HCT116 (cell line): ENCODE data around the gene SCNN1B. TPM values are rescaled to one million over a fixed set of nuclear protein-coding genes. Genes with fewer than 3 reads are reported as not detected.

Source experiments
- ATAC-seq: fragments of 200-7000 bp; cut with Tn5 transposase; 2 replicates; pipeline ENCODE4 v1.9.1; 2020; ENCODE audit warnings: mild to moderate bottlenecking, moderate library complexity
- BruUV-seq: library from RNA; stranded (reverse); fragments of 400-500 nt; replicated peaks from 2 replicates; lab custom pipeline; 2021; lab: Mats Ljungman, UMichigan
- CTCF ChIA-PET: fragments of 300-600 bp; sonication (Branson Sonifier 250); formaldehyde crosslinking; loops from one replicate; lab custom pipeline; 2021; ENCODE audit warnings: antibody characterized with exemption; lab: Charles Lee
- POLR2A ChIA-PET: fragments of 300-600, 350-600 bp; sonication (Branson Sonifier 250); formaldehyde crosslinking; loops from one replicate; lab custom pipeline; 2021; ENCODE audit warnings: antibody characterized with exemption; lab: Charles Lee
- RAD21 ChIA-PET, 2 experiments: fragments of 300-600 bp; sonication (Branson Sonifier 250); formaldehyde crosslinking; loops; one replicate each; lab custom pipeline; 2023; ENCODE audit warnings: low total read pairs in 2 of 2; ENCODE audit not compliant: uncharacterized antibody in 2 of 2, unreplicated experiment in 2 of 2, low non-redundant PET in 1 of 2; lab: Charles Lee
- DNase-seq: peaks from one replicate; pipeline ENCODE4 v3.0.0-alpha.2; 2010; ENCODE audit warnings: low read depth, low spot score
- H2AFZ ChIP-seq: fragments of 200-600 bp; shearing (Covaris generic), sonication (generic); 2 replicates; pipeline ENCODE4 v1.6.1; 2017; ENCODE audit warnings: low read depth, mixed run types, mixed read lengths, antibody characterized with exemption, low read length; ENCODE audit not compliant: poor library complexity, severe bottlenecking
- H3K27ac ChIP-seq: 2 replicates; pipeline ENCODE4 v1.5.1; 2012; ENCODE audit warnings: low read depth, low read length
- H3K27me3 ChIP-seq: fragments of 200-600 bp; sonication (generic); 2 replicates; pipeline ENCODE4 v1.6.1; 2016; ENCODE audit warnings: mixed run types, low read length, mixed read lengths; ENCODE audit not compliant: insufficient read depth
- H3K36me3 ChIP-seq, 2 experiments: fragments of 200-500 bp in 1 of 2; fragments of 200-600 bp in 1 of 2; sonication (Bioruptor generic) in 1 of 2; sonication (generic) in 1 of 2; 2 replicates each; pipeline versions ENCODE4 v1.5.1 to v1.6.1; 2014 to 2016; ENCODE audit warnings: low read length in 2 of 2, inconsistent platforms in 1 of 2, mixed read lengths in 1 of 2, mixed run types in 1 of 2; ENCODE audit not compliant: insufficient read depth in 2 of 2, control insufficient read depth in 1 of 2
- H3K4me1 ChIP-seq, 2 experiments: fragments of 200-600 bp in 1 of 2; sonication (generic) in 1 of 2; 2 replicates each; pipeline versions ENCODE4 v1.5.1 to v1.6.1; 2012 to 2017; ENCODE audit warnings: low read length in 2 of 2, inconsistent platforms in 1 of 2, mild to moderate bottlenecking in 1 of 2, mixed read lengths in 1 of 2, mixed run types in 1 of 2, moderate library complexity in 1 of 2; ENCODE audit not compliant: insufficient read depth in 2 of 2, control insufficient read depth in 1 of 2
- H3K4me2 ChIP-seq: fragments of 200-600 bp; sonication (generic); 2 replicates; pipeline ENCODE4 v1.6.1; 2017; ENCODE audit warnings: mixed run types, low read length, mixed read lengths
- H3K4me3 ChIP-seq, 2 experiments: fragments of 200-600 bp in 1 of 2; sonication (generic) in 1 of 2; replicated peaks in 1 of 2; 2 replicates each; pipeline ENCODE4 v1.5.1; 2011 to 2016; ENCODE audit warnings: low read length in 2 of 2, control low read depth in 1 of 2, low read depth in 1 of 2, mild to moderate bottlenecking in 1 of 2, mixed read lengths in 1 of 2, mixed run types in 1 of 2
- H3K79me2 ChIP-seq: fragments of 200-600 bp; sonication (generic); 2 replicates; pipeline ENCODE4 v1.6.1; 2017; ENCODE audit warnings: mild to moderate bottlenecking, mixed run types, low read length, moderate library complexity, mixed read lengths; ENCODE audit not compliant: insufficient read depth
- H3K9ac ChIP-seq: fragments of 200-600 bp; sonication (generic); 2 replicates; pipeline ENCODE4 v1.6.1; 2016; ENCODE audit warnings: low read length, mixed read lengths
- H3K9me2 ChIP-seq: fragments of 200-600 bp; sonication (generic), shearing (Covaris generic); 2 replicates; pipeline ENCODE4 v1.6.1; 2017; ENCODE audit warnings: mixed run types, mild to moderate bottlenecking, moderate library complexity; ENCODE audit not compliant: insufficient read depth
- H3K9me3 ChIP-seq, 2 experiments: fragments of 200-500 bp in 1 of 2; fragments of 200-600 bp in 1 of 2; sonication (Bioruptor generic) in 1 of 2; sonication (generic) in 1 of 2; 2 replicates each; pipeline ENCODE4 v1.6.1; 2014 to 2017; ENCODE audit warnings: low read length in 2 of 2, mixed read lengths in 2 of 2, inconsistent platforms in 1 of 2, low read depth in 1 of 2, mild to moderate bottlenecking in 1 of 2, mixed run types in 1 of 2, moderate library complexity in 1 of 2; ENCODE audit not compliant: control insufficient read depth in 1 of 2, insufficient read depth in 1 of 2
- H4K20me1 ChIP-seq: fragments of 200-600 bp; sonication (generic), shearing (Covaris generic); 2 replicates; pipeline ENCODE4 v1.6.1; 2017; ENCODE audit warnings: mixed run types, mild to moderate bottlenecking, moderate library complexity; ENCODE audit not compliant: insufficient read depth
- CEBPB ChIP-seq: IDR thresholded peaks from 2 replicates; pipeline ENCODE4 v1.6.1; 2012; ENCODE audit warnings: low read depth
- EGR1 ChIP-seq: IDR thresholded peaks from 2 replicates; pipeline ENCODE4 v1.6.1; 2012; ENCODE audit warnings: low read depth
- EZH2phosphoT487 ChIP-seq: fragments of 200-600 bp; IDR thresholded peaks from 2 replicates; pipeline ENCODE4 v1.6.1; 2018; ENCODE audit warnings: antibody characterized with exemption, borderline replicate concordance
- JUND ChIP-seq: IDR thresholded peaks from 2 replicates; pipeline ENCODE4 v1.6.1; 2012
- RAD21 ChIP-seq: IDR thresholded peaks from 2 replicates; pipeline ENCODE4 v1.6.1; 2012; ENCODE audit warnings: low read depth, mild to moderate bottlenecking
- SRF ChIP-seq: IDR thresholded peaks from 2 replicates; pipeline ENCODE4 v1.6.1; 2012; ENCODE audit warnings: low read depth
- TCF7L2 ChIP-seq: IDR thresholded peaks from 2 replicates; pipeline ENCODE4 v1.7.0; 2011; ENCODE audit warnings: borderline replicate concordance, inconsistent platforms; ENCODE audit not compliant: insufficient read depth, insufficient read length; ENCODE audit errors: extremely low read depth
- YY1 ChIP-seq: IDR thresholded peaks from 2 replicates; pipeline ENCODE4 v1.6.1; 2011; ENCODE audit warnings: low read length, low read depth, moderate library complexity, mild to moderate bottlenecking; ENCODE audit not compliant: insufficient replicate concordance; ENCODE audit errors: extremely low read depth
- intact Hi-C: fragments of 100-400 bp; cut with micrococcal nuclease; formaldehyde crosslinking; loops from 2 replicates; pipeline ENCODE4 v1.10.0; 2022
- total RNA-seq: library from RNA; stranded (reverse); gene quantifications from one replicate; pipeline ENCODE4 v1.2.1, GENCODE V29; 2021; ENCODE audit not compliant: unreplicated experiment
- TF ChIP-seq, protein P1 (sequence below): IDR thresholded peaks from 2 replicates; pipeline ENCODE4 v1.6.1; 2012

Gene SCNN1B
- total RNA-seq, 1 experiment from 2014 or later, result 0.37 TPM

DNA sequence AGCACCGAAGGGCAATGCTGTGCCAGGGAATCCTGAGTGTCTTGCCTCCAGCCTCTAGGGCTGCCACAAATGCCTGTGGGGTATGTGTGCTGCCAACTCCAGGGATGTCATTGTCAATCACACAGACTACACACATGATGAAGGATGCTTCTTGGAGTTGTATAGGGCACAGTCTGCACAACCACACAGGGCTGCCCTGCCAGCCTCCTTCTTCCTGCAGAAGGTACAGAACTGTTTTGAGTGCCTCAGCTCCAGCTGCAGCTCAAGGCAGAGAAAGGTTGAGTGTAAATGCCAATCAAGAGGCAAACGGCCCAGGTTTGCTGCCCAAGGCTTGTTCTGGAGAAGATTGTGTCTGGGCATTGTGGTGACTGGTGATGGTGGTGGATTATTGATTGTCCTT, 15.6 kb downstream of the SCNN1B start:
- Histone ChIP-seq H3K9me3 (no peaks in the 10 kb centered on the region), H2AFZ (no peak overlapping the region), H4K20me1 (no peaks in the 10 kb centered on the region), H3K36me3 (no peaks in the 10 kb centered on the region), H3K9ac (no peak overlapping the region), H3K4me3 (no peak overlapping the region), H3K27ac (no peak overlapping the region), H3K79me2 (no peaks in the 10 kb centered on the region), H3K9me2 (no peaks in the 10 kb centered on the region), H3K27me3 (no peaks in the 10 kb centered on the region), H3K4me2 (no peak overlapping the region), H3K4me1 (no peaks in the 10 kb centered on the region)
- CTCF ChIA-PET, result interaction anchor here (1.3 kb wide), 1 partner anchor 118 kb away, joined by 4 read pairs; no protein-coding TSS in a partner anchor
- no TSS peak for BruUV-seq
- intact Hi-C loops, result no loop called here
- POLR2A ChIA-PET, result no interaction called here
- DNase-seq (no peak), ATAC-seq (no peak)
- RAD21 ChIA-PET, result no interaction called here
- TF ChIP-seq JUND, result no peak
- TF ChIP-seq, protein P1, sequence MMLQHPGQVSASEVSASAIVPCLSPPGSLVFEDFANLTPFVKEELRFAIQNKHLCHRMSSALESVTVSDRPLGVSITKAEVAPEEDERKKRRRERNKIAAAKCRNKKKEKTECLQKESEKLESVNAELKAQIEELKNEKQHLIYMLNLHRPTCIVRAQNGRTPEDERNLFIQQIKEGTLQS, result no peak
- TF ChIP-seq CEBPB, result no peak
- no peak for TF ChIP-seq EZH2phosphoT487
- no peak for TF ChIP-seq YY1
- no peak for TF ChIP-seq RAD21
- no peak for TF ChIP-seq EGR1
- no peak for TF ChIP-seq SRF

DNA sequence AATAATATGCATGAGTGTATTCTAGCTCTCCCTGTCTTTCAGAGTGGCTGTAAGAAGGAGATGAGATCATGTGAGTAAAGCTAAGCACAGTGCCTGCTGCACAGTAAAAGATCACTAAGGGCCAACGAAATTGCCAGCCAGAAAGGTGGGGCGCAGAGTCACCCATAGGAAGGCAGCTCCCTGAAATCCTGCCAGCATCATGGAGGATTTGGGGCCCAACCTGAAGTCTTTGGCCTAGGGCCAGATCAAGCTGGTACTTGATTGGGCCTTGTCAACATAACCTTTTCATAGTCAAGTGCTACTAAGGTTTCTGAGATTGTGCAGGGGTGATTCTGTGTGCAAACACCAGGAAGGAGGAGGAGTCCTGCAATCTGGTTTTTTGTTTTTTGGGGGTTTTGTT, 16.5 kb downstream of the SCNN1B start:
- no TSS peak for BruUV-seq
- Histone ChIP-seq H3K27me3 (no peaks in the 10 kb centered on the region), H3K4me1 (no peaks in the 10 kb centered on the region), H3K4me2 (no peak overlapping the region)
- TF ChIP-seq EZH2phosphoT487 (no peak), TCF7L2 (no peak)
- TF ChIP-seq, all 23 proteins: peak for 0
- Histone ChIP-seq H2AFZ (no peak overlapping the region), H3K9me2 (no peaks in the 10 kb centered on the region), H3K36me3 (no peaks in the 10 kb centered on the region), H3K9me3 (no peaks in the 10 kb centered on the region), H3K4me3 (no peak overlapping the region), H3K9ac (no peak overlapping the region), H3K79me2 (no peaks in the 10 kb centered on the region), H3K27ac (no peak overlapping the region), H4K20me1 (no peaks in the 10 kb centered on the region)
- ChIA-PET CTCF (no interaction called here), POLR2A (no interaction called here), RAD21 (no interaction called here)
- intact Hi-C loops, result no loop called here
- ATAC-seq (no peak), DNase-seq (no peak)
